Fibroblast of skin of abdomen (primary cell): ENCODE results near the gene TTPAL.

ENCODE experiments used
- DNase-seq: peaks from one replicate; pipeline ENCODE4 v3.0.0-alpha.2; 2013

TTPAL gene

GRCh38 chr20:44500221-44500620 is 24.5 kb downstream of the TTPAL start:
- DNase-seq = no peak

- peak; percentile 54 for DNase-seq
These were observed 25.8 kb downstream of the TTPAL start for GRCh38 chr20:44501448-44501847.

GRCh38 chr20:44502968-44503367 is 27.3 kb downstream of the TTPAL start:
- no peak for DNase-seq

GRCh38 chr20:44504402-44505307 is 29.0 kb downstream of the TTPAL start:
- no peak for DNase-seq

GRCh38 chr20:44509762-44510161 is 34.1 kb downstream of the TTPAL start:
- DNase-seq = no peak

GRCh38 chr20:44513871-44514270 is 38.2 kb downstream of the TTPAL start:
- no peak for DNase-seq

GRCh38 chr20:44516491-44516890 is 40.8 kb downstream of the TTPAL start:
- no peak for DNase-seq

GRCh38 chr20:44517454-44517853 is 41.8 kb downstream of the TTPAL start:
- DNase-seq = no peak

GRCh38 chr20:44518248-44518647 is 42.6 kb downstream of the TTPAL start:
- DNase-seq = no peak

GRCh38 chr20:44520881-44521280 is 45.2 kb downstream of the TTPAL start:
- DNase-seq = no peak

GRCh38 chr20:44521484-44522481 is 46.1 kb downstream of the TTPAL start, which contains the start of gene SERINC3:
Gene SERINC3 (minus strand): TSS chr20:44522070. CDS start chr20:44521951, 119 bp downstream.
- DNase-seq = peak; percentile 92

GRCh38 chr20:44522841-44523240 is 47.2 kb downstream of the TTPAL start:
- no peak for DNase-seq

GRCh38 chr20:44523746-44524145 is 48.1 kb downstream of the TTPAL start:
- no peak for DNase-seq

GRCh38 chr20:44526129-44526528 is 50.5 kb downstream of the TTPAL start:
- peak; percentile 67 for DNase-seq

- DNase-seq = no peak
These were observed 52.1 kb downstream of the TTPAL start for GRCh38 chr20:44527716-44528199.

- DNase-seq = no peak
These were observed 52.6 kb downstream of the TTPAL start for GRCh38 chr20:44528309-44528708.

- no peak for DNase-seq
These were observed 56.7 kb downstream of the TTPAL start for GRCh38 chr20:44532259-44532980.

- peak; percentile 62 for DNase-seq
These were observed 57.3 kb downstream of the TTPAL start for GRCh38 chr20:44532981-44533331.

GRCh38 chr20:44533928-44534327 is 58.3 kb downstream of the TTPAL start:
- DNase-seq = no peak

- DNase-seq = no peak
These were observed 60.5 kb downstream of the TTPAL start for GRCh38 chr20:44536175-44536574.

- no peak for DNase-seq
These were observed 62.3 kb downstream of the TTPAL start for GRCh38 chr20:44537993-44538392.

- DNase-seq = peak; percentile 65
These were observed 65.2 kb downstream of the TTPAL start for GRCh38 chr20:44540834-44541233.
